AG20443 (cell line): Measurements from ENCODE around the gene TMEM267.
"Not testable (repeated sequence)": the region's sequence is repeated elsewhere in the genome, so short reads cannot be mapped to it uniquely, and the experiment has no call there.

Experiments
- DNase-seq: peaks from one replicate; pipeline ENCODE4 v3.0.0; 2012; ENCODE audit warnings: low spot score, mixed read lengths

The TMEM267 gene

DNA sequence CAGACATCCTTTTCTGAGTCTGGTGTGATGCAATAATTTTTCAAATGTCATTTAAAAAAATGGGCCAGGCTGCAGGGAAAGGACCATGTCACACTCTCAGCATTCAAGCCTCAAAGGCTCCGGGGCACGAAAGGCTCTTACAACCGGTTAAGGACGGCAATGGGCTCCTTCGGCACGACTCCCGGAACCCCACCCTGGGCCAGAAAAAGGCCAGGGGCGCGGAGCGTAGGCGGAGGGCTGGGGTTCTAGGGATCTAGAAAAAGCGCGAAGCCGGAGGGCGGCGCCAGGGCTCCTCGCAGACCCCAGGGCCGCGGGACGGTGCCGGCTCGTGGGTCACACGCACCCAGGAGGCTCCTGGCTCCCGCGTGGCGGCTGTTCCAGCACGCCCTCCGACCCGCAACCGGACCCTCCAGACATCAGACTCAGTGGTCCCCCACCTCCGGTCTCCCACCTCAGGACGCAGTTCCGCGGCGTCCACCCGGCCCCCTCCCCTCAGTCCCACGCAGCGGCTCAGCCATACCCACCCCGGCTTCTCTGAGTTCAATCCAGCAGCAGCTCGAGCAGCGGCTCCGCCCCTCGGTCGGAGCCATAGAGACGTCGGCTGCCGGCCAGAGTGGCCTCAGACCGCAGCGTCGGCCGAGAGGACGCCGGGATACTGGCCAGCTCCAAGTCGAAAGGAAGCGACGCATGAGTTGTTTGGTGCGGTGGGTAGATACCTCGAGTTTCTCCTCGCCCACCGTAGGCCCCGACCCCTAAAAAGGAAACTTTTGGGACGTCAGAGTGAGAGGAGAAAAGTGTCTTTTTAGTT is at the start of gene TMEM267:
Gene TMEM267, minus strand, starts transcription at position 568 of the 808 bp plus-strand sequence. CDS start 29,896 bp downstream, outside the sequence.
- peak; percentile 94 for DNase-seq

GRCh38 chr5:43530648-43531047 is 47.0 kb upstream of the TMEM267 start:
- DNase-seq = no peak

DNA sequence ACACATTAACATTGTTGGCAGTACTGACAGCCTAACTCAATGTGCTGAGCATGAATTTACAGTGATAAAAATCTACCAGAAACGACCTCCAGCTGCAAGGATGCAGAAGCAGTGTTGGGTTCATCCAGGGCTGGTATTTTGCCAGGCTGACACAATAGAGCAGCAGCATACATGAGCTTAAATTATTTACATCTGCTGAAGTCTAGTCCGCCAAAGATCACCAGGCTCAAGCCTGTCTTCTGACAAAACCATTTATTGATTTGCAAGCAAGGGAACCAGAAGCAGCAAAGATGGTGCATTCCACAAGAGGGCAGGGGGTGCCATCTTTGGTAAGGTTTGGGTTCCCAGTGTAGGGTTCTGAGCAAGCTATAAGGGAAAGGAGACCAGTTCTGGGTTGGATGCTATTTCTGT is 40.0 kb upstream of the TMEM267 start:
- DNase-seq = no peak

- DNase-seq = no peak
Observed at GRCh38 chr5:43520615-43521014, 37.0 kb upstream of the TMEM267 start.

DNA sequence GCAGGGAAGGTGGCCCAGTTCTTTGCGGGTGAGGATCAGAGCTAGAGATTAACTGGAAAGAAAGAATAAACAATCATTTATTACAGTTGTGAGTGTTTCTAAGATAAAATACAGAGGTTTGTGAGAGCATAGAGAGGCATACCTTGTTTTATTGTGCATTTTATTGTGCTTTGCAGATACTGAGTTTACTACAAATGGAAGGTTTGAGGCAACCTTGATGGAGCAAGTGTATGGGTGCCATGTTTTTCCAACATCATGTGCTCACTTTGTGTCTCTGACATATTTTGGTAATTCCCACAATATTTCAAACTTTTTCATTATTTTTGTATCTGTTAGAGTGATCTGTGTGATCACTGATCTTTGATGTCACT is 32.0 kb upstream of the TMEM267 start:
- DNase-seq = no peak

DNA sequence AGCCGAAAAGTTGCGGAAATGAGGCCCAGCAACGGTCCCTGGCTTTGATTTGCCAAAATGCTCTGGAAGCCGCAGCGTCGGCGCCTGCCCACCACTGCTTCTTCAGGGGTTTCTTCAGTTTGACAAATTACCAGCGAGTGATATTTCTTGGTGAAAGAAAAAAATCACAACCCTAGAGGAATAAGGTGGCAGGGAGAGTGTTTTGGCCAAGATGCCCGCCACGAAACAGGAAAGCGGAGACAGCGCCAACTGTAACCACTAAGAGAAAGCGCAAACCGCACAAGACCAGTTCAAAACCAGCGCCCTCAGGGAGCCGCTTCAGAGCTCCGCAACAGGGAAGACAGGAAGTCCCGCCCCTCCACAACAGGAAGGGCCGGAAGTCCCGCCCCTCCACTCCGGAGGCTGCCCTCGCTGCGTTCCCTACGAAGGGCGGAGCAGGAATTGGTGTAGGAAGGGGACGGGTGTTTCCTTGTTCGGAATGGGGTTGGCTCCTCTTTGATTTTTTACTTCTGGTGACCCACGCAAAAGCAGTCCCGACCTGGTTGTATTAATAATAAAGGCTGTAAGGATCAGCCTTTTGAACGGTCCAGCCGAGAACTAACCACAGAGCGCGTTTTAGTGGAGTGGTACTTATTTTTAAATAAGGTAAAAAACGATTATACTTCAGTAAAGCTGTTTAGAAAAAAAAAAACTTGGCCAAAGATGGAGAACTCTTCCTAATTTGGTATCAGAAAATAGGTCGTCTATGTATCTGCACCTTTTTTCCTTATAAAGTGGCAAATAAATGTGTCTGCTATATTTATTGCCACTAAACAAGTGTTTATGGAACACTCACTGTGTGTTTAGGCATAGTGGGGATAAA is 31.4 kb upstream of the TMEM267 start, which contains the start of gene C5orf34:
Gene C5orf34, minus strand, starts transcription at position 333 of the 862 bp plus-strand sequence. CDS start 5,809 bp downstream, outside the sequence.
- DNase-seq = peak; percentile 99

GRCh38 chr5:43514471-43514815 is 30.8 kb upstream of the TMEM267 start:
- DNase-seq = peak; percentile 73

- no peak for DNase-seq
Observed at GRCh38 chr5:43514025-43514424, 30.4 kb upstream of the TMEM267 start.

GRCh38 chr5:43511062-43511461 is 27.4 kb upstream of the TMEM267 start:
- DNase-seq = not testable (repeated sequence)

DNA sequence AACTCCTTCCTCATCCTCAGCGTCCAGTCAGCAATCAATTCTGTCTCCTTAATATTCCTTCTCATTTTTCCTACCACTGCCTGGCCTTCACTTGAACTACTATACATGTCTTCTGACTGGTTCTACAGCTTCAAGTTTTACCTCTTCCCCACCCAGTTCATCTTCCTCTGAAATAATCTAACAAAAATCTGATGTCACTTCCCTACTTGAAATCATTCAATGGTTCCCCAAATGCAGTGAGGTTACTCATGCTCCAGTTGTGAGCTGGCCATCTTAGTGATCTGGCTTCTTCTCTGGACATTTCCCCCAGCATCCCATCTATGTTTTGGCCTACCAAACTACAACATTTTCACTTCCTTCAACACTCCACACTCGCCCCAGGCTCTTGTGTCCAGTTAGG is 14.9 kb upstream of the TMEM267 start:
- DNase-seq = no peak

DNA sequence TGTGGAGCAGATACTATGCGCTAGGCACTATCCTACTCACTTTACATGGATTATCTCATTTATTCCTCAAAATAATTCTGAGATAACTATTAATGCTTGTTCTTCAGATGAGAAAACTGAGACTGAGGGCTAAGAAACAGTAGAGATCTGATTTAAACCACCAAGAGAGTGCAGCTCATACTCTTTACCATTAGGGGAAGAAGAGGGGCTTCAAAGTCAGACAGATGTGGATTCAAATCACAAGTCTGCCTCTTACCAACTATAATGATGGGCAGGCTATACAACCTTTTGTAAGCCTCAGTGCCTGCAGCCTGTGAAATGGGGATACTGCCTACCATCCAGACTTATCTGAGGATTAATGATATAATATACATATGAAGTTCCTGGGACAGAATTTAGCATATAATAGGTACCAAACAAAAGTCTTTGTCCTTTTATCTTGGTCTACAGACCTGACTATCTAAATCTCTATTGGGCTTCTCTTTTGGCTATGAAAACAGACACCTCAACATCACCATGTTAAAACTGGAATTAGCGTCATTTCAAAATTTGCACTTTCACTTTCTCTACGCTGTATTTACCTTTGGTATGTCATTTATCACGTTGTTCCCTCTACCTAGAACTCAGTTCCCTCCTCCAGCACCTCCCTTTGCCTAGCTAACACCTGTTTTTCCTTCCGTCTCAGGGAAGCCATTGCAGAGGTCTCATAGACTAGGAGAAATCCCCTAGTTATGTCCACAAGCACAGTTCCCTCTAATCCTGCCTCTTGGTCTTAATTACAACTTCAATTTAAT is 13.8 kb upstream of the TMEM267 start:
- no peak for DNase-seq

DNA sequence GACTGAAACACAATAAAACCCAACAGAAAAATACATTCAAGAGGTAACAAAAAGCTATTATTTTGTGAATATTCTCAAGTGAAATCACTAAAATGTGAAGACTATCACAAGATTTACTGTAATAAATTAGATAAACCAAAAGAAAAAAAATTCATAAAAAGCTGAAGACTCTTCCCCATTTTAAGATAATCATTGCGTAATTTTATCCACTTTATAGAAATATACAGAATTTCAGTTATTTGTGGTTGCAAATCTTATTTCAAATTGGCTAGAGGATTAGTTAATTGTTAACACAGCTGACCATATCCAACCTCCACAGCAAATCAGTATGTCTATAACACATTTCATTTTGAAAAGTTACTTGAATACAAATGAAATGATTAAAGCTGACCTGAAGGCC is 7.7 kb upstream of the TMEM267 start:
- DNase-seq = no peak

DNA sequence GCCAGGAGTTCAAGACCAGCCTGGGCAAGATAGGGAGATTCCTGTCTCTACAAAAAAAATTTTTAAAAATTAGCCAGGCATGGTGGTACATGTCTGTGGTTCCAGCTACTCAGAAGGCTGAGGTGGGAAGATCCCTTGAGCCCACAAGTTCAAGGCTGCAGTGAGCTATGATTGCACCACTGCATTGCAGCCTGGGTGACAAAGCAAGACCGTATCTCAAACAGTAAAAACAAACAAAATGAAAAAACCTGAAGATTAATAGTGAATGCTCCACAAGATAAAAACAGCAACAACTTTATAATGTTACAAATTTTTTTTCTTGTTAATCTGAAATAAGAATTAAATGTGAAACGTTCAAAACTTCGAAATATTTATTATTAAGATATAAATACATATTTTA is 2.7 kb upstream of the TMEM267 start:
- no peak for DNase-seq

DNA sequence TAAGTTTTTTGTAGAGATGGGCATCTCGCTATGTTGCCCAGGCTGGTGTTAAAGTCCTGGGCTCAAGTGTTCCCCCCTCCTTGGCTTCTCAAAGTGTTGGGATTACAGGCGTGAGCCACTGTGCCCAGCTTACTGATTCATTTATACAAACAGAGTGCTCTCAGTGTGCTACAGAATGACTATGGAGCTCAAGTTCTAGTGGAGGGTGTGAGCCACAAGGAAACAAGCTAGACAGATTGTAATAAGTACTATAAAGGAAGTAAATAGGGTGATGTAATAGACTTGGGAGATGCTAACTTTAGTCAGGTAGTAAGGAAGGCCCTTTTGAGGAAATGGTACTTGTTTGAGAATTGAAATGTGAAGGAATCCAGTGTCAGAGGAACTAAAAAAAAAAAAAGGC is 1.7 kb upstream of the TMEM267 start:
- no peak for DNase-seq

DNA sequence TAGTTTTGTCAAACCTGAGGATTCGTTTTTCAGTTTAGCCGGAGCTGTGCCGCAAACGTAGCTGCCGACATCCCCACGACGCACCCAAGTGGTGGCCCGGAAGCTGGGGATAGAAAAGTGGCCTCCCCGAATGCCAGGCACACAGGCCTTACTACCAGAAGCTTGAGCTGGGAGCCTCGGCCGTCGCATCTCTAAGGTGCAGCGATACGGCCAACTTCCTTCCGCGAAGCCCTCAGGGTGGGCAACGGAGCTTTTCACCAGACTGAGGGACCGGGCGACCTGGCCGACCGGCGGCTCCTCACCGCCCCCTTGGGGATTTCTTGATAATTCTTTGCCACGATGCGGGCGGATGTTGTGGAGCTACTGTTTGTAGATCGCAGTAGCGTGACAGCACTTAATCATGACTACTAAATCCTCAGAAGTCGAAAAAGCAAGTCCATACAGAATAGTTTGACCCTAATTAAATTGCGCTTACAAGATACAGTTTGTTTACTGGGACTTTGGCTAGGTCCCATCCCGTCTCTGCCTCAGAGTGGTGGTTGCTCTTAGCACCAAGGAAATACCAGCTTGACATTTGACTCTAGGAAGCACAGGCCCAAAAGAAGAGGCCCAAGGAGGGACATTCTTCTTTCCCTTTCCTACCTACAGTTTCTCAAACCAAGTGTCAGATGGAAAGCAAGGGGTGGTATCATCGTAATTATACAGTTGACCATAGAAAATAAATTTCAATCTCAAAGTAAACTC is 613 bp upstream of the TMEM267 start:
- peak; percentile 91 for DNase-seq

GRCh38 chr5:43482490-43483297 is 971 bp downstream of the TMEM267 start:
- peak; percentile 36 for DNase-seq

DNA sequence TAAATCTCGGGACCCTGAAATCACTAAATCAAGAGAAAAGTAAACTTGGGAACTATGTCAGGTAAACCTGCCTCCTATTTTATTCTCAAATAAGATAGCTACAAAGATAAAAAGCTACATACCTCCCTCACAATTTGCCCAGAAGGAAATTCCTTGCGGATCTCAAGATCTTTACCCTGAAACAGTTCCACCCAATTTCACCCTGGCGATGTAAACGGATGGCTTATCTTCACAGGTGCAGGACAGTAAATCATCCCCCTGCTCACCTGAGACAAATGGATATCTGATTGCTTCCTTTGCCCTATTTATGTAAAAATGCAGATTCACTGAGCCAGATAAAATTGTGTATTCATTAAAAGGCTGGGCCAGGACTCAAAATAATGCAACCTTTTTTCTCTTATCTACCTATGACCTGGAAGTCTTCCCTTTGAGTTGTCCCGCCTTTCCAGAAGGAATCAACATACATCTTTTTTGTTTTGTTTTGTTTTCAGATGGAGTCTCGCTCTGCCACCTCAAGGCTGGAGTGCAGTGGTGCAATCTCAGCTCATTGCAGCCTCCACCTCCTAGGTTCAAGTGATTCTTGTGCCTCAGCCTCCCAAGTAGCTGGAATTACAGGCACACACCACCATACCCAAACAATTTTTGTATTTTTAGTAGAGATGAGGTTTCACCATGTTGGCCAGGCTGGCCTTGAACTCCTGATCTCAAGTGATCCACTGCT is 13.8 kb downstream of the TMEM267 start:
- DNase-seq = no peak

DNA sequence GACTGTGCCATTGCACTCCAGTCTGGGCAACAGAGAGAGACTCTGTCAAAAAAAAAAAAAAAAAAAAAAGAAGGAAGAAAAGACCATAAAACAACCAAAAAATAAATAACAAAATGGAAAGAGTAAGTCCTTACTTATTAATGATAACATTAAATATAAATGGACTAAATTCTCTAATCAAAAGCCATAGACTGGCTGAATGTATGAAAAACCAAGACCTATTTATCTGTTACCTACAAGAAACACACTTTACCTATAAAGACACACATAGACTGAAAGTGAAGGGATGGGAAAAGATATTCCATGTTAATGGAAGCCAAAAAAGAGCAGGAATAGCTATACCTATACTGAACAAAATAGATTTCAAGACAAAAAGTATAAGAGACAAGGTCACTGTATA is 16.6 kb downstream of the TMEM267 start:
- DNase-seq = no peak

GRCh38 chr5:43465455-43465854 is 18.2 kb downstream of the TMEM267 start:
- DNase-seq = not testable (repeated sequence)

- DNase-seq = no peak
Observed at GRCh38 chr5:43461066-43461465, 22.6 kb downstream of the TMEM267 start.
